ENCODE results near the gene SLC4A4.

DNA sequence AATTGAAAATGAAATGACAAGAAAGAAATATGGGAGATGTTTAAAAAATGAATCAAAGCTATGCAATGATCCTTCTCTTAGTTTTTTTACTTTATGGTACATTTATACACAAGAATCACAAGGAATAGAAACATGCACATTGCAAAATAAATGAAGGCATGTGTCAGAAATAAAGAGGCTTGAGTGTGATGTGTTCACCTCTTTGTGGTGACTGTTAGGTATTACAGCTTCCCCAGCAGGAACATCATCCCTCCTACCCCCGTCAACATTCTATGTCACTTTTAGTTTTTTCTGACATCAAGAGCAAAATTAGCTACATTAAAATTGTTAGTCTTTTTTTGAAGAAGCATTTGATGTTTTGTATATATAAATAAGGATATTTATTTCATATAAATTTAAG lies 214.8 kb downstream of the SLC4A4 start:
- TF ChIP-seq, protein P1, sequence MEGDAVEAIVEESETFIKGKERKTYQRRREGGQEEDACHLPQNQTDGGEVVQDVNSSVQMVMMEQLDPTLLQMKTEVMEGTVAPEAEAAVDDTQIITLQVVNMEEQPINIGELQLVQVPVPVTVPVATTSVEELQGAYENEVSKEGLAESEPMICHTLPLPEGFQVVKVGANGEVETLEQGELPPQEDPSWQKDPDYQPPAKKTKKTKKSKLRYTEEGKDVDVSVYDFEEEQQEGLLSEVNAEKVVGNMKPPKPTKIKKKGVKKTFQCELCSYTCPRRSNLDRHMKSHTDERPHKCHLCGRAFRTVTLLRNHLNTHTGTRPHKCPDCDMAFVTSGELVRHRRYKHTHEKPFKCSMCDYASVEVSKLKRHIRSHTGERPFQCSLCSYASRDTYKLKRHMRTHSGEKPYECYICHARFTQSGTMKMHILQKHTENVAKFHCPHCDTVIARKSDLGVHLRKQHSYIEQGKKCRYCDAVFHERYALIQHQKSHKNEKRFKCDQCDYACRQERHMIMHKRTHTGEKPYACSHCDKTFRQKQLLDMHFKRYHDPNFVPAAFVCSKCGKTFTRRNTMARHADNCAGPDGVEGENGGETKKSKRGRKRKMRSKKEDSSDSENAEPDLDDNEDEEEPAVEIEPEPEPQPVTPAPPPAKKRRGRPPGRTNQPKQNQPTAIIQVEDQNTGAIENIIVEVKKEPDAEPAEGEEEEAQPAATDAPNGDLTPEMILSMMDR (IDR thresholded peaks at IDR 0.05), result peak; percentile 19 to 56 (median 50)
- TF ChIP-seq POLR2A (IDR thresholded peaks at IDR 0.05), result no peak
